Measurements from ENCODE around the gene SLC24A1. TPM values are rescaled to one million over a fixed set of nuclear protein-coding genes. Genes with fewer than 3 reads are reported as not detected.

SLC24A1 gene
- total RNA-seq, 1 experiment from 2014 or later: 4.9 TPM

DNA sequence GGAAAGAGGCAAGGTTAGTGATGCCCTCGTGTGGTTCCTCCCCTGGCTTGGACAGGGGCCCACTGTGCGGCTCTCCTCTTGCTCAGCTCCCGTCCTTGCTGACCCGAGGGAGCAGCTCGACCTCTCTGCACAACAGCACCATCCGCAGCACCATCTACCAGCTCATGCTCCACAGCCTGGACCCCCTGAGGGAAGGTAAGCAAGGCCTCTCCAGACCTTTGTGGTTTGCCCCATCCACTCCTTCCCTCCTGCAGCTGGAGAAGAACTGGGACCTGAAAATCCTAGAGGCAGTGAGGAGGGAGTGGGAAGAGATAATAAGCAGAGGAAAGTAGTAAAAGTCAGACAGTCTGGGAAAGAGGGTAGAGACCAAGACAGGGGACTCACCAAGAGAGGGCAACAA is 17.8 kb downstream of the SLC24A1 start:
- no TSS peak for BruUV-seq (replicated peaks)

DNA sequence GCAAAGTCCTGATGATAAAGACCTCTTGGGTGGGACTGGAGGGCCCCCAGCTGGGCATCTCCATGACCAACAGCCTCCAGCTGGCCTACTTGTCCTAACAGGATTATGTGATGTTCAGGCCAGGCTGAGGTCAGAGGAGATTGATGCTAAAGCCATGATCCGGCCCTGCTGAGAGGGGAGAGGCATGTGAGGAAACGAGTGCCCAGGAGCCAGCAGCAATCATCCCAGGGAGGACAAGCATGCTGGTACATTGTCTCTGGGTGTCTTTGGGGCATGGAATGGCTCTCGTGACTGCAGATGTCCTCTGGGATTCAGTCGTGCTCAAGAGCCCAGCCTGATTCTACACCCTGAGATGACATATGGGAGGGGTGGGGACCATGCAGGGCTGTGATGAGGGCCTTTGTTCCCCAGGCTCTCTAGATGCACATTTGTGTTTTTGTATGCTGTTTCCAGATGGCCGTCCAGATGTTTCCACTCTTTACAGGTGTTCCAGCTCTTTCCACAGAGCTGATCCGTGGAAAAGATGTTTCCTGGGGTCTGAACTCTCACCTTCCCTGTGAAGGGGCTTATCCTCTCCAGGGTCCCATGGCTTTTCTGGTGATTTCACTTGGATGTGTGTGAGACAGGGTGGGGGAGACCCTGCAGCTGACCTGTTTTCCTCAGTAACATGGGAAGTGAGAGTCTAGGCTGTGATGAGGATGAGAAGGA is 20.2 kb downstream of the SLC24A1 start:
- BruUV-seq (replicated peaks): no TSS peak
- ChIA-PET POLR2A (ENCODE audit: low non-redundant PET) (no interaction called here), CTCF (no interaction called here)
- intact Hi-C loops (cut with micrococcal nuclease; ENCODE audit: unreplicated experiment): loop anchor here (10.0 kb wide), 1 partner anchor 193 kb away; no protein-coding TSS in a partner anchor
- TF ChIP-seq, protein P1, sequence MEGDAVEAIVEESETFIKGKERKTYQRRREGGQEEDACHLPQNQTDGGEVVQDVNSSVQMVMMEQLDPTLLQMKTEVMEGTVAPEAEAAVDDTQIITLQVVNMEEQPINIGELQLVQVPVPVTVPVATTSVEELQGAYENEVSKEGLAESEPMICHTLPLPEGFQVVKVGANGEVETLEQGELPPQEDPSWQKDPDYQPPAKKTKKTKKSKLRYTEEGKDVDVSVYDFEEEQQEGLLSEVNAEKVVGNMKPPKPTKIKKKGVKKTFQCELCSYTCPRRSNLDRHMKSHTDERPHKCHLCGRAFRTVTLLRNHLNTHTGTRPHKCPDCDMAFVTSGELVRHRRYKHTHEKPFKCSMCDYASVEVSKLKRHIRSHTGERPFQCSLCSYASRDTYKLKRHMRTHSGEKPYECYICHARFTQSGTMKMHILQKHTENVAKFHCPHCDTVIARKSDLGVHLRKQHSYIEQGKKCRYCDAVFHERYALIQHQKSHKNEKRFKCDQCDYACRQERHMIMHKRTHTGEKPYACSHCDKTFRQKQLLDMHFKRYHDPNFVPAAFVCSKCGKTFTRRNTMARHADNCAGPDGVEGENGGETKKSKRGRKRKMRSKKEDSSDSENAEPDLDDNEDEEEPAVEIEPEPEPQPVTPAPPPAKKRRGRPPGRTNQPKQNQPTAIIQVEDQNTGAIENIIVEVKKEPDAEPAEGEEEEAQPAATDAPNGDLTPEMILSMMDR (conservative IDR thresholded peaks at IDR 0.05; ENCODE audit: low read depth, low read length): no peak
- no peak for TF ChIP-seq EZH2 (IDR thresholded peaks at IDR 0.05; ENCODE audit: borderline replicate concordance, low read depth, low read length, poor library complexity, severe bottlenecking)
- Histone ChIP-seq H3K4me3 (ENCODE audit: low read depth, low read length, poor library complexity, severe bottlenecking) (no peak overlapping the region), H3K27ac (ENCODE audit: low read depth, low read length, poor library complexity, severe bottlenecking) (no peak overlapping the region), H3K27me3 (replicated peaks; ENCODE audit: insufficient read depth, low read depth, low read length, poor library complexity) (no peaks in the 10 kb centered on the region), H3K4me1 (ENCODE audit: insufficient read depth, low read length, poor library complexity, severe bottlenecking) (no peaks in the 10 kb centered on the region), H3K9me3 (ENCODE audit: low read depth, low read length, poor library complexity, severe bottlenecking) (no peaks in the 10 kb centered on the region), H3K36me3 (ENCODE audit: insufficient read depth, low read length, poor library complexity, severe bottlenecking) (no peaks in the 10 kb centered on the region)
- DNase-seq (ENCODE audit: low spot score): no peak

More for the DNA sequence above, 17.8 kb downstream of the SLC24A1 start:
- Histone ChIP-seq H3K36me3 (ENCODE audit: insufficient read depth, low read length, poor library complexity, severe bottlenecking) (no peaks in the 10 kb centered on the region), H3K4me3 (ENCODE audit: low read depth, low read length, poor library complexity, severe bottlenecking) (no peak overlapping the region), H3K9me3 (ENCODE audit: low read depth, low read length, poor library complexity, severe bottlenecking) (no peaks in the 10 kb centered on the region), H3K27ac (ENCODE audit: low read depth, low read length, poor library complexity, severe bottlenecking) (no peak overlapping the region), H3K27me3 (replicated peaks; ENCODE audit: insufficient read depth, low read depth, low read length, poor library complexity) (no peaks in the 10 kb centered on the region), H3K4me1 (ENCODE audit: insufficient read depth, low read length, poor library complexity, severe bottlenecking) (no peaks in the 10 kb centered on the region)
- CTCF ChIA-PET: interaction anchor here (0.6 kb wide), 2 partner anchors 29 to 196 kb away, joined by 3 to 4 read pairs; no protein-coding TSS in a partner anchor
- intact Hi-C loops (cut with micrococcal nuclease; ENCODE audit: unreplicated experiment): loop anchor here (5.0 kb wide), 1 partner anchor 218 kb away; no protein-coding TSS in a partner anchor
- POLR2A ChIA-PET (ENCODE audit: low non-redundant PET): no interaction called here
- no peak for TF ChIP-seq EZH2 (IDR thresholded peaks at IDR 0.05; ENCODE audit: borderline replicate concordance, low read depth, low read length, poor library complexity, severe bottlenecking)
- TF ChIP-seq, protein P1 (conservative IDR thresholded peaks at IDR 0.05; ENCODE audit: low read depth, low read length): no peak
- no peak for DNase-seq (ENCODE audit: low spot score)

DNA sequence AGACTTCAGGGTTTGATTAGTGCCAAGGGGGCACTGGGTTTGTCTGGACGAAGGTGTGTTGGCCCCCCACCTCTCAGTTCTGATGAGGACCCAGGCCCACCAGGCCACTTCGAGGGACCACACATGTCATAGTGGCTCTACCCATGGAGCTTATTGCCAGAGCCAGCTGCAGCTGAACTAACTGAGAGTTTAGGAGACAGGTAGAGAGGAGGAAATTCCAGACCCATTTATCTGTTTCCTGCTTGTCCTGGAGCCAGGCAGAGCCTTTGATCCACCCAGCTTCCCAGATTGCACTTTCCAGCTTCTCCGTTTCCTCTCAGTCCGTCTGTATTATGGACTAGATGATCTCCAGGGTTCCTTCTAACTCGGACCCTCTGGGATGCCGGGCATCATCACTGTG is 20.9 kb downstream of the SLC24A1 start:
- CTCF ChIA-PET: no interaction called here
- H3K36me3 ChIP-seq (ENCODE audit: insufficient read depth, low read length, poor library complexity, severe bottlenecking): no peaks in the 10 kb centered on the region
- H3K9me3 ChIP-seq (ENCODE audit: low read depth, low read length, poor library complexity, severe bottlenecking): no peaks in the 10 kb centered on the region
- POLR2A ChIA-PET (ENCODE audit: low non-redundant PET): no interaction called here
- no peaks in the 10 kb centered on the region for H3K27me3 ChIP-seq (replicated peaks; ENCODE audit: insufficient read depth, low read depth, low read length, poor library complexity)
- DNase-seq (ENCODE audit: low spot score): no peak
- no peak overlapping the region for H3K27ac ChIP-seq (ENCODE audit: low read depth, low read length, poor library complexity, severe bottlenecking)
- TF ChIP-seq, protein P1 (conservative IDR thresholded peaks at IDR 0.05; ENCODE audit: low read depth, low read length): no peak
- TF ChIP-seq EZH2 (IDR thresholded peaks at IDR 0.05; ENCODE audit: borderline replicate concordance, low read depth, low read length, poor library complexity, severe bottlenecking): no peak
- intact Hi-C loops (cut with micrococcal nuclease; ENCODE audit: unreplicated experiment): loop anchor here (10.0 kb wide), 1 partner anchor 192 kb away; no protein-coding TSS in a partner anchor
- no peaks in the 10 kb centered on the region for H3K4me1 ChIP-seq (ENCODE audit: insufficient read depth, low read length, poor library complexity, severe bottlenecking)
- no TSS peak for BruUV-seq (replicated peaks)
- H3K4me3 ChIP-seq (ENCODE audit: low read depth, low read length, poor library complexity, severe bottlenecking): no peak overlapping the region

Data from A673 (cell line).